Measurements from ENCODE around the gene EML4.
"Not testable (repeated sequence)": the region's sequence is repeated elsewhere in the genome, so short reads cannot be mapped to it uniquely, and the experiment has no call there.

Gene EML4

DNA sequence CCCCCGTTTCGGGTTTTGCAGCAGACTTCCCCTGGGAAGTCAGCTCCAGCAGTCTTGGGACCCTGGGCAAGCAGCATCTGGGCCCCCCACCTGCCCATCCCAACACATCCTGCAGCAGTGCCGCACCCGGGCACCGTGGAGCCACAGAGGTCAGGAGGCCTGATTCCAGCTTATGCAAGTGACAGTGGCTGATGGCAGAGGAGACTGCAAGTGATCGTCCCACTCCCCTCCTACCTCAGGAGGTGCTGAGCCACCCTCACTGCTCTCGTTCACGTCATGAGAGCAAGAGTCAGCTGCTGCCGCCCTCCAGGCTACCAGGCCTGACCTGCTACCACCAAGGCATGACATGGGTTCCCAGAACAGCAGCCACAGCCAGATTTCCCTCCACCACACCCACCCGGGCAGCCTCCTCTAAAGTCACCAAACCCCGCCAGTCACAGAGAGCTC is 173.7 kb downstream of the EML4 start:
- in situ Hi-C loops (cut with HindIII; ENCODE audit: low sequenced_read_pairs): no loop called here

DNA sequence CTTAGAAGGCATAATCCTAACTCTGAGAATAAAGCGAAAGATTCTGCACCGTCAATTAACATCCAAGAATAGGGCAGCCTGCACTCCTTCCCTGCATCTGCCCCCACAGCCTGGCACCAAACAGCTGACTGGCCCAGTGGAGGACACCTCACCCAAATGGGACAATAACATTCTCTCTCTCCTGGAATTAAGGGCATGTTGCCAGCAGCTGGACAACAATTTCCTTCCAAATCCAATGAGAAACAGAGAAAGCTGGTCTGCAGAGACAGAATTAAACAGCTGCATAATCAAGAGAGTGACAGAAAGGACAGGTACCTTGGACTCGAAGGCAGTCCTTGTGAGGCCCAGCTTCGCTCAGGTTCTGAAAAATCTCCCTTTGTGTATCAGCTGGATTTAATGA is 176.8 kb downstream of the EML4 start:
- in situ Hi-C loops (cut with HindIII; ENCODE audit: low sequenced_read_pairs): no loop called here

DNA sequence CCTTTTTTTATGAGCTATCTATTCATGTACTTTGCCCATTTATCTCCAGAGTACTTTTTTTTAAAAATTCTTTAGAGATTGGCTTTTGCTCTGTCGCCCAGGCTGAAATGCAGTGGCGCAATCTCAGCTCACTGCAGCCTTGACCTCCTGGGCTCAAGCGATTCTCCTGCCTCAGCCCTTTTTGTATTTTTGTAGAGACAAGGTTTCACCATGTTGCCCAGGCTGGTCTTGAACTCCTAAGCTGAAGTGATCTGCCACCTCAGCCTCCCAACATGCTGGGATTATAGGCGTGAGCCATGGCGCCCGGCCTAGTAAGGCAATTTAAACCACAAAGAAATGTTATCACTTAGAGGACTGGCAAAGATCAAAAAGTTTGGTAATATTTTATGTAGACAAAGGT is 177.7 kb downstream of the EML4 start:
- in situ Hi-C loops (cut with HindIII; ENCODE audit: low sequenced_read_pairs): not testable (repeated sequence)

DNA sequence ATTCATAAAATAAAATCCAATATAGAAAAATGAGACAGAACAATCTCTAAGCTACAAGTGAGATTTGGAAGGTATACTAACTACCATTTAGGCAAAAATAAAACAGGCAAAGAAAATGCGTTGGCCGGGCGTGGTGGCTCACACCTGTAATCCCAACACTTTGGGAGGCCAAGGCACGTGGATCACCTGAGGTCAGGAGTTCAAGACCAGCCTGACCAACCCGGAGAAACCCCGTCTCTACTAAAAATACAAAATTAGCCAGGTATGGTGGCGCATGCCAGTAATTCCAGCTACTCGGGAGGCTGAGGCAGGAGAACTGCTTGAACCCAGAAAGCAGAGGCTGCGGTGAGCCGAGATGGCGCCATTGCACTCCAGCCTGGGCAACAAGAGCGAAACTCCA is 178.4 kb downstream of the EML4 start:
- in situ Hi-C loops (cut with HindIII; ENCODE audit: low sequenced_read_pairs): not testable (repeated sequence)

DNA sequence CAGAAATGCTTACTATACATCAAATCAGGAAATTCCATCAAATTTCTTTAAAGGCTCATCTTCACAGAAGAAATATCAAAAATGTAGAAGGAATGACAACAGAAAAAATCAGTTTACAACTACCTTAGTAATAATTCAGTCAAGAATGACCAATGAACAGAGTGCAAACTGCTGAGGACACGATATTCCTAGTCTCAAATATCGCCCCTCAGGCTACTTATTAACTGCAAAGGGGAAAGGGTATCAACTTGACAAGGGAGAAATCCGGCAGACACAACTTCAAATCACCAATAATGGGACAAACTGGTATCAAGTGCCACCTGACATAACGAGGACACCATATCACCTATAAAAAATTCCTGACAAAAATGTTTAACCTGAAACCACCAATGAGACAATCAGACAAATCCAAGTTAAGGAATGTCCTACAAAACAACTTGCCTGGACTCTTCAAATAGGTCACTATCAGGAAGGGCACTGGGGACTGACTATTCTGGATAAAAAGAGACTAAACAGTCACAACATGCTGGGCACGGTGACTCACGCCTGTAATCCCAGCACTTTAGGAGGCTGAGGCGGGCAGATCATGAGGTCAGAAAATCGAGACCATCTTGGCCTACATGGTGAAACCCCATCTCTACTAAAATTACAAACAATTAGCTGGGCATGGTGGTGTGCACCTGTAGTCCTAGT is 179.1 kb downstream of the EML4 start:
- in situ Hi-C loops (cut with HindIII; ENCODE audit: low sequenced_read_pairs): no loop called here

DNA sequence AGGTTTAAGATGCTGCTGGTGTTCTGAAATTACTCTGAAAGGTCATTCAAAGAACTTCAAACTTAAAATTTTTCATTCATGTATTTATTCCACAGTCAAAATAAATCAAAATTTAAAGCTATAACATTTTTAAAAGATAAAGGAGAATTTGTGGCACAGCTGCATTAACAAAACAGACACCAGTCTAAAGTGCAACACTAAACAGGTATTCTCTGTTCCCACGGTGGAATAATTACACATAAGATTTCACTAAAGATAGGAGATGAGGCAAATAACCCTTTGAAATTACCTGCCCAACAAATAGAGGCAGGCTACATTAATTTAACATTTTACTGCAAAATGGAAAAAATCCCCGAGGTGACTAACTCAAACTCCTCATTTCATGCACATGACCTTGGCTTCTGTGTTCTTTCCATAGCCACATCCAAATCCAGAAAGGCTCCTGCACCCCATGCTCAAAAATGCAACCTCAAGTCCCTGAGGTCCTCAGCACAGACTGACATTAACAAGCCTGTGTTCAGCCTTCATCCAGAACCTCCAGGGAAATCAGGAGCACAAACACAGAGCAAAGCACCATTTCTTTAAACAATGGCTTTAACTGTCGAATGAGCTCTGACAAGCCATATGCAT is 181.4 kb downstream of the EML4 start:
- in situ Hi-C loops (cut with HindIII; ENCODE audit: low sequenced_read_pairs): no loop called here

GRCh38 chr2:42351864-42352263 is 182.7 kb downstream of the EML4 start:
- in situ Hi-C loops (cut with HindIII; ENCODE audit: low sequenced_read_pairs): no loop called here

- in situ Hi-C loops (cut with HindIII; ENCODE audit: low sequenced_read_pairs): no loop called here
These were observed 184.8 kb downstream of the EML4 start for GRCh38 chr2:42353792-42354429.

GRCh38 chr2:42359304-42359964 is 190.3 kb downstream of the EML4 start:
- in situ Hi-C loops (cut with HindIII; ENCODE audit: low sequenced_read_pairs): no loop called here

DNA sequence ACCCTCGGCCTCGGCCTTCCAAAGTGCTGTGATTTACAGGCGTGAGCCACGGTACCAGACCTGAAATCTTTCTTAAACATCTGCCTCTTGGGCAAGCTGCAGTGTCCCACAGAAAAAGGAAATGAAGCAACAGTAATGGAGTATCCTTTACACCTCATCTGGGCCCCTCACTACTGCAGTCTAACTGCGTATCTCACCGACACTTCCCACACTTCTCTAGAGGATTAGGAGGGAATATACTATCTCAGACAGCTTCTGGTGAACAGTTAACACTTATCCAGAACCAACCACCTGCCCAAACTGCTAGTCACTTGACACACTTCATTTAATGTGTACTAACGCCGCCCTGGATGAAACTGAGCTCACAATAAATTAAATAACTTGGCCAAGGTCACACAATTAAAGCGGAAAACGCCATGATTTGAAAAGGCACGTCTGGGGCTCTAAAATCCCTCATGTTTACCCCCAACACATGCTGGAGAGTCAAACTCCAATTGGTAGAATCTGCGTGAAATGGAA is 190.9 kb downstream of the EML4 start:
- in situ Hi-C loops (cut with HindIII; ENCODE audit: low sequenced_read_pairs): no loop called here

DNA sequence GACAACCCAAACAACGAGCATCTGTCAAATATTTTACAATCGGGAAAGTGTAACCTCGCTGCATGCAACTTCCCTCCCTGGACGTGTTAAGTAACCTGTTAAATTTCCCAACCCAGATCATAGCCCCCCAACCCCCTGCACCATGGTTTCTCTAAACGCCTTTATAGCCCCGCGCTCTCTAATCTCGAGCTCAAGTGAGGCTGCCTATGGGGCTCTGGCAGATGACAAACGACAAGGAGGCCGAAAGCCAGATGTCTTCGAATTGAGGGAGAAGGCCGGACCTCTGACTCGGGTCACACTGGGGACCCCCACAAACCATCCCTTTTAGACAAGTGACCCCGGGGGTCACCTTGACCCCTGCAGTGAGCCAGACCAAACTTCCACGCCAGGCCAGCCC is 191.3 kb downstream of the EML4 start:
- in situ Hi-C loops (cut with HindIII; ENCODE audit: low sequenced_read_pairs): no loop called here

DNA sequence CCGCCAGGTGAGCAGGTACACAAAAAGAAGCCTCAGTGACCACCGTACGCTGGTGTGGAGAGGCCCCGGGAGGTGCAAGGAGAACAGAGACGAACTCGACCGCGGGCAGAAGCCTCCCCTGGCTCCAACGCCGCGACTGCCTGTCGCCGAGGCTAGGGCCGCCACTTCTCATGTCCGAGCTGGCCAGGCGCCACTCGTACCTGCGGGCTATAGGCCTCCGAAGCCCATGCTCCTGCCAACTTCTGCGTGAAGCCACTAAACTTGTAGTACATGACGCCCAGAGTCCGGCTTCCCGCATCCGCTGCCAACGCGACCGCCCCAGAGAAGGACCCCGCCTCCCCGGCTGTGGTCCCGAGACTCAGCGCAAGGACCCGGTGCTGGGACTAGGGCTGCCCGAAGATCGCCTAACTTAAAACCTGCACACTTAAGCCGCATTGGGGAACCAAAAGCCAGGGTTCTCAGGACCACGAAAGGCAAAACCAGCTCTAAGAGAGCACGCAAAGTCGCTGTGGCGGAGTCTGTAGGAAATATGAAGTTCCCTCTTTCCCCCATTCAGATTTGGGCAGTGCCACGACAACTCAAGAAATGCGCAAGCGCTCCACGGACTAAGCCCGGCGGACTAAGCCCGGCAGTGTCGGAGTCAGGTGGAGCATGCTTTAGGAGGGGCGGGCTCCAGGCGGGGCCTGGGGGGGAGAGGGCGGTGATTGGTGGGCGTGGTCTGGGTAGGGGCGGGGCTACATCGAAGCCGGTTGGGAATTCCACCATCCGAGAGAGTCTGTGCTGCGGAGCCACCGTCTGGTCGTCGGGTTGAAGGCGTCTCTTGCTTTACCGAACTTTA is 192.0 kb downstream of the EML4 start, which contains the start of gene COX7A2L:
COX7A2L (minus strand) TSS at position 328 of the 838 bp plus-strand sequence; CDS start at position 272, 56 bp downstream.
- in situ Hi-C loops (cut with HindIII; ENCODE audit: low sequenced_read_pairs): no loop called here

- in situ Hi-C loops (cut with HindIII; ENCODE audit: low sequenced_read_pairs): no loop called here
These were observed 192.7 kb downstream of the EML4 start for GRCh38 chr2:42361728-42362283.

DNA sequence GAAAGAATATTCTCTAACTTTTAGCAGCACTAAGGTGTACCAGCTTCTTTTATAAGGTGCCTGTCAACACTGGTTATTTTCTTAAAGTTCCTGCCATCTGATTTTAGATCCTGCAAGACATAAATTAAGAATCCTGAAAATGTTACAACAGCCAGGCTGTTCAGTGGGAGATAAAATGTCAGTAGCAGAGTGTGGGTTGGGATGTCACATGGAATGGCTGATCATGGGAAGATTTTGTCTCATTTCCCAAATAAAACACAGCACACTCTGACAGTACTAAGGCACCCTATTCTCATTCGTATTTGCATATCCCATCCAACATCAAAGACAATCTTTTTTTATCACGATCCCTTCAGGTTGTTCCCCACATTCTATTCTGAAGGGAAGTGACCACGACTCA is 194.3 kb downstream of the EML4 start:
- in situ Hi-C loops (cut with HindIII; ENCODE audit: low sequenced_read_pairs): no loop called here

DNA sequence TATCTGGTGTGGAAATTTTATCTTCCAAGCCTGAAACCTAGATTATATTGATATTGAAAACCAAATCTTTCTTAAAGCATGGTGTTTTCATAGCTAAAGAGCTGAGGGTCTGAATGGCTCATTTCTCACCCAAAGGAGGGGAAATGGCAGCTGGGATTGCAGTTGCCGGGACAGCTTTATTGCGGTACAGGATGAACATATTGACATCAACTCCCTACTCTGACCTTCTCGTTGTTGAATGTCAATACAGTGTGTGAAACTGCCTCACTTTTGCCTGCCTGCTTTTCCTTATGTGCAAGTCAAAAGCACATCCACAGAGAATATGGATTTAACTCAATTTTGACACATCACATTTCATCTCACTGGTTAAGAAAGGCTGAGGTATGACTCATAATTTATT is 195.5 kb downstream of the EML4 start:
- in situ Hi-C loops (cut with HindIII; ENCODE audit: low sequenced_read_pairs): no loop called here

DNA sequence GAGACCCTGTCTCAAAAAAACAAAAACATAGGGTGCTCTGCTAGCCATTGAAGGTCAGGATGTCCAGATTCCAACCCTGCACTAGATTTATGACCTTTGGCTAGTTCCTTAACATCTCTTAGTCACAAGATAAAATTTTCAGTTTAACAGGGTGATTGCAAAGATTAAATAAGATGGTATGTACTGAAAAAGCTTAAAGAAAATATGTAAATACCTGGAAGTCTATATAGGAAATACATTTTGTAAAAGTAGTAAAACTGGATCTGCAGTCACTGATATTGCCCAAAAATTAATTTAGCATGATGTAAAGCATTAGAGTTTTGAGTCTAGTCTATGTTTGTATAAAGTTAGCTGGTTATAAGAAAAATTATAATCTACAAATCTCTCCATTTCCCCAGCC is 197.3 kb downstream of the EML4 start:
- in situ Hi-C loops (cut with HindIII; ENCODE audit: low sequenced_read_pairs): no loop called here

- in situ Hi-C loops (cut with HindIII; ENCODE audit: low sequenced_read_pairs): no loop called here
These were observed 198.7 kb downstream of the EML4 start for GRCh38 chr2:42367835-42368234.

DNA sequence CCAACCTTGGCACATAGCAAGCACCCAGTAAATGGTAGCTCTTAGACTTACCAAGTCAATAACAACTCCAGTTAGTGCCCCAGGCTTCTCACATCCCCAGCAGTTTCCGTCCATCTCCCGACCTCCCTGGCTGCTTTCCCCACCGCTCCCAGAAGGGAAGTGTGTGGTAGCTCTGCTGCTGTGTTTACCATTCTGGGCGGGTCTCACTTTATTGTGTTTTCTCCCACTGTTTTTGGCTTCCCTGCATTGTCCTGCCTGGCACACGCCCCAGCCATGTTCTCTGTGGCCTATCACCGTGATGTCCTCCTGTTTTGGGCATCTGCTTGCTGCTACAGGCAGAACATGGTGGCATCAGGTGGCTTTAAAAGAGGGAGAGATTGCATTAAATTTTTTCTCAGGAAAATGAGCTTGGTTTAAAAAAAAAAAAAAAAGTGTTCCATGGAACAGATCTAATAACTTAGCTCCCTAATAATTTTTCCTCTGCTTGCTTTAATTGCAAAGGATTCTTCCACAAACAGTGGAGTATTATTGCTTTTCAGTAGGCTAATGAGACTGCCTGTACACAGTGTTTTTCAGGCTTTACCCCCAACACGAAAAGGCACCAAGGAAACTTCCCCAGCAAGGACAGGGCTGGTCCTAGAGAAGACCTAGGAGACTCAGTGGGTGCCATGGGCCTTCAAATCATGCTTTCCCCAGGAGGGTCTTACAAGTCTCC is 199.8 kb downstream of the EML4 start:
- in situ Hi-C loops (cut with HindIII; ENCODE audit: low sequenced_read_pairs): no loop called here

DNA sequence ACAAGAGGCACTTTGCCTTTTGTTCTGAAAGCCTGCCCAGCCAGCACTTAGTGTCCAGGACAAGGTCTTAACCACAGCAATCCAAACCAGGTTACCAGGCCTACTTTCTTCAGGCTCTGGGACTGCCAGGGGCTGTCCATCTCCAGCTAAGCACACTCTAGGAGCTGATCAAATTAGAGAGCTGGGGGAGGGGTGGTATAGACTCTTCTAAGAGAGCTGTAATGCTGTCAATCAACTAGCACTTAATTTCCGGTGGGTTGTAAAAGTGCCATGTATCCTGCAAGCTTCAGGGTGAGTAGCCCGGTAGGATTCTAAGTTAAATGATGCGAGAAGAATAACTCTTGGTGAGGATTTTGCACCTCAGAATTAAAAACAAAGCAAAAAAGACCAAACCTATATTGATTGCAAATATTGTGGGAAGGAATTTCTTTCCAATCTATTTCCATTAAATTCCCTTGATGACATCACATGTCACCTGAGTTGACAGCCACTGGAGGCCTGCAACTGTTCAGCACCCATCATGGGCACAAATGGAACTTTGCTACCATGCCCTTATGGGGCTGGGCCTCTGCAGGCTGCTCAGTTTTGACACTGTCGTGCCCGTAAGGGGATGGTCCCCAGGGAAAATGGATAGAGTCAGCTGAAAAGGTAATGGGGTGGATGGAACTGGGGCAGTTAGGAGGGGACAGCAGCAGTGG is 200.5 kb downstream of the EML4 start:
- in situ Hi-C loops (cut with HindIII; ENCODE audit: low sequenced_read_pairs): no loop called here

Data from DLD1 (cell line).